ENCODE measurements around the gene RTN4RL1.

RTN4RL1 gene

GRCh38 chr17:2043785-2044184, 18.7 kb upstream of the RTN4RL1 start:
- DNase-seq, result no peak

GRCh38 chr17:2042933-2043332, 17.8 kb upstream of the RTN4RL1 start:
- DNase-seq, result no peak

DNA sequence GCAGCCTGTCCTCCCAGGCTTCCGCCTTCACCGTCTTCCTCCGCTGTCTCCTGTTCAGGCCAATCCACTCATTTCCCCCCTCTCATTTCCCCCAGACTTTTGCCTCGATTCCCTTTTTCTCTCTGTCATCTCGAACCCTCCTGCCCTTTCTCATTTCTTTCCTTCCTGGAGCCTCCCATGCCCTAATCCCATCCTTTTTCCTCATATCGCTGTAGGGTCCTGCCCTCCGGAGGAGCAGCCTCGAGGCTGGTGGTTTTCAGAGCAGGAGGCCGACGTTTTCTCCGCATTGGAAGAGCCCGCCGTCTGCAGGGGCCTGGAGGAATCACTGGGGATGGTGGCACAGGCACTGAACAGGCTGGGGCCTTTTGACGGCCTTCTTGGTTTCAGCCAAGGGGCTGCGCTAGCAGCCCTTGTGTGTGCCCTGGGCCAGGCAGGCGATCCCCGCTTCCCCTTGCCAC, 17.3 kb upstream of the RTN4RL1 start:
- no peak for DNase-seq

DNA sequence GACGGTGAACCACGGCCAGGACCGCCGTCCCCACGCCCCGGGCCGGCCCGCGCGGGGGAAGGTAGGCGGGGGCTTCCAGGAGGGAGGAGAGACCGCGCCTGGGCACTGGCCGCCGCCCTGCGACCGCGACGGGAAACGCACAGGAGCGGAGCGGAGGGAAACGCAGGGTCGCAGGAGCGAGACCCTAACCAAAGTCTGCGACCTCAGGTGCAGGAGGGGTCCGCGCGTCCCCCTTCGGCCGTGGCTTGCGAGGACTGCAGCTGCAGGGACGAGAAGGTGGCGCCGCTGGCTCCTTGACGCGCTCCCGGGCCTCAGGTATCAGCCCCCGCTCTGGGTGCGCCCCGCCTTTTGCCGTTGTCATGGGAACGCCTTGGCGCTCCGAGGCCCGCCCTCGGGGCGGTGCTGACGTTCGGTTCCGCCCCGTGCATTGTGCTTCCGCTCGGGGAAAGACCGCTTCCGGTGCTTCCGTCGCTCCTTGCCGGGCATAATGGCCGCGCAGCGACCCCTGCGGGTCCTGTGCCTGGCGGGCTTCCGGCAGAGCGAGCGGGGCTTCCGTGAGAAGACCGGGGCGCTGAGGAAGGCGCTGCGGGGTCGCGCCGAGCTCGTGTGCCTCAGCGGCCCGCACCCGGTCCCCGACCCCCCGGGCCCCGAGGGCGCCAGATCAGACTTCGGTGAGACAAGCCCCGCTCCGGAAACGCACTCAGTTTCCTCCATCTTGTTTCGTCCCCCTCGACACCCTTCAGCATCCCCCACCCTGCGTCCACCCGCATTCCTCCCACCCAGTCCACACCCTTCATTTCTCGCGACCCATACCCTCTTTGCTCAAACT, 16.6 kb upstream of the RTN4RL1 start, which contains the start of gene OVCA2:
OVCA2 (plus strand) TSS at position 462 of the 829 bp plus-strand sequence; CDS start at position 488, 26 bp downstream.
- DNase-seq, result peak; percentile 83

- no peak for DNase-seq
Observed at GRCh38 chr17:2040942-2041560, 15.9 kb upstream of the RTN4RL1 start.

- DNase-seq, result no peak
Observed at GRCh38 chr17:2040219-2040827, 15.2 kb upstream of the RTN4RL1 start.

DNA sequence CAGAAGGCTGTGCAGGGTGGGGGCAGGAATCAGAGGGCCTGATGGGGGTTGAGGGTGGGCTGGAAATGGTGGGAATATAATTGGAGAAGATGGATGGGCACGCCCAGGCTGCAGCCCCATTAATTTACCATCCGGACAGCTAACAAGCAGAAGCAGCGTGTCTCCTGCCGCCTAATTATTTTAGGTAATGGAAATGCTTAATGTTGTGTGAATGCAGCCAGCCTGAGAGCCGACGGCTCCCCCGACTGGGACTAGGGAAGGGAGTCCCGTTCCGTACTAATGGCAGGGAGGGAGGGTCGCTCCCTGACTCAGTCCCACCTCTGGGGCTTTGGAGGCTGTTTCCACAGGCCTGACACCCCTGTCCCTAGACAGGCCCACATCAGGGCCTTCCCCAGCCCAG, 12.0 kb upstream of the RTN4RL1 start:
- no peak for DNase-seq

GRCh38 chr17:2035541-2036488, 10.7 kb upstream of the RTN4RL1 start:
- DNase-seq, result no peak

GRCh38 chr17:2034806-2035540, 9.8 kb upstream of the RTN4RL1 start:
- no peak for DNase-seq

DNA sequence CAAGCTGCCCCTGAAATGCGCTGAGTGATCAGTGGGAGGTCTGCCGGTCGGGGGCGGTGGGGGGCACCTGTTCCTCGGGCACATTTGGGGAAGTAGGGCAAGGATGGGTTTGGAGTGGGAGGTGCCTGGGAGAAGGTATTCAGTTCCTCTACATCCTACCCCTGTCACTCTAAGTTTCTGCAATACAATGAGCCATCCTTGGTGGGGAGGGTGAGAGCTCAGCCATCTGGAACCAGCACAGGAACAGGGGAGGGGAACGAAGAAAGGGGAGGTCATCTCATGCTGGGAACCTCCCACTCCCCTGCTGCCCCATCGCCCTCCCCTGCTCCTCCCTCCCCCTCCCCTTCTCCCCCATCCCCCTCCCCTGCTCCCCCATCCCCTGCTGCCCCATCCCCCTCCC, 9.0 kb upstream of the RTN4RL1 start:
- no peak for DNase-seq

GRCh38 chr17:2033153-2033552, 8.0 kb upstream of the RTN4RL1 start:
- DNase-seq, result no peak

- no peak for DNase-seq
Observed at GRCh38 chr17:2030779-2031163, 5.6 kb upstream of the RTN4RL1 start.

GRCh38 chr17:2029911-2030778, 5.0 kb upstream of the RTN4RL1 start, which contains the start of gene DPH1:
Gene DPH1 (plus strand): TSS chr17:2030153. CDS start chr17:2030170, 17 bp downstream.
- DNase-seq, result peak; percentile 58

- DNase-seq, result no peak
Observed at GRCh38 chr17:2028737-2029136, 3.6 kb upstream of the RTN4RL1 start.

GRCh38 chr17:2028234-2028614, 3.1 kb upstream of the RTN4RL1 start:
- DNase-seq, result no peak

GRCh38 chr17:2027528-2028233, 2.5 kb upstream of the RTN4RL1 start:
- no peak for DNase-seq

DNA sequence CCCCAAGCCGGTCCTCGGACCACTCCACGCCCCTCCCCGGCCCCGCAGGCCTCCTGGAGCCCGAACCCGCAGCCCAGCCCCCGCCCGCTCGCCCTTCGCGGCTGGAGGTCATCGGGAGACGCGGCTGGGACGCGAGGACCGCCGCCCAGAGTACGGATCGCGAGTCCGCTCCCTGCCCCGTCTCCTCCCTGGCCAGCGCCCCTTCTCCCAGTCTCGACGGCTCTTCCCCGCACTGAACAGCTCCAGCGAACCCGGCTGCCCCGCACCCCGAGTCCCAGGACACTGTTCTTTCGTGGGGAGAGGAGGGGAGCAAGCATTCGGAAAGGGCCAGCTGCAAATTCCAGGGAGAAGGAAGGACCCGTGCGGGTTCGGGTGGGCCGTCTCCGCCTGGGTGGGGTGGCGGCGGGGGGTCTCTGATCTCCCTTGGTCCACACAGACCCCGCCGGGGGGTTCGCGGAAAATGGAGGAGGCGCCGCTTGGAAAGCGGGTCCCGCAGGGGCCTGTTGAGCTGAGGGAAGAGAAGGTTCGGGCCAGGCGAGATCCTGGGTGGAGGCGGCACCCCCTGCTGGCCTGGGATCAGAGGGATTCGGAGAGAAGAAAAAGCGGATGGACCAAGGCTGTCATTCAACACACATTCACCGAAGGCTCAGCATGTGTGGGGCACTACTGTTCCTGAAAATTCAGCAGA, 632 bp upstream of the RTN4RL1 start:
- no peak for DNase-seq

GRCh38 chr17:2024572-2025219, 438 bp downstream of the RTN4RL1 start:
- DNase-seq, result no peak

All from NCI-H774 (cell line).